H1 (cell line): ENCODE data around the gene MAP3K13. TPM values are rescaled to one million over a fixed set of nuclear protein-coding genes. Genes with fewer than 3 reads are reported as not detected.

Source experiments
- CTCF ChIA-PET: fragments of 300-600 bp; sonication (Branson Sonifier 250); formaldehyde crosslinking; loops from one replicate; lab custom pipeline; 2021; ENCODE audit not compliant: partially characterized antibody; lab: Charles Lee
- POLR2A ChIA-PET: fragments of 300-600 bp; sonication (Branson Sonifier 250); formaldehyde crosslinking; loops from one replicate; lab custom pipeline; 2021; ENCODE audit warnings: inconsistent platforms; ENCODE audit not compliant: partially characterized antibody; lab: Charles Lee
- DNase-seq, 2 experiments: peaks; one replicate each; pipeline versions ENCODE4 v3.0.0 to v3.0.0-alpha.2; 2010 to 2022; ENCODE audit warnings: low spot score in 2 of 2, low read depth in 1 of 2, mixed read lengths in 1 of 2
- FAIRE-seq: peaks from 2 replicates; lab custom pipeline; 2011; peaks lifted over from hg19 to GRCh38; lab: Jason Lieb, UNC
- H2AFZ ChIP-seq: 2 replicates; pipeline ENCODE4 v1.8.1; 2012; ENCODE audit warnings: low read length, inconsistent platforms
- H2AK5ac ChIP-seq: 2 replicates; pipeline ENCODE4 v1.6.1; 2013; ENCODE audit warnings: low read depth, low read length
- H2BK120ac ChIP-seq: replicated peaks from 2 replicates; pipeline ENCODE3; 2013; ENCODE audit warnings: low read depth, low read length, inconsistent platforms
- H2BK12ac ChIP-seq: 2 replicates; pipeline ENCODE4 v1.6.1; 2013; ENCODE audit warnings: low read depth, low read length
- H2BK15ac ChIP-seq: 2 replicates; pipeline ENCODE4 v1.6.1; 2013; ENCODE audit warnings: low read length
- H2BK20ac ChIP-seq: 2 replicates; pipeline ENCODE4 v1.6.1; 2013; ENCODE audit warnings: low read length
- H2BK5ac ChIP-seq: 2 replicates; pipeline ENCODE4 v1.6.1; 2013; ENCODE audit warnings: low read depth, low read length
- H3K14ac ChIP-seq: 2 replicates; pipeline ENCODE4 v1.6.1; 2013; ENCODE audit warnings: inconsistent platforms; ENCODE audit not compliant: insufficient read length
- H3K18ac ChIP-seq: 2 replicates; pipeline ENCODE4 v1.6.1; 2013; ENCODE audit warnings: low read length; ENCODE audit errors: extremely low read depth
- H3K23ac ChIP-seq: 2 replicates; pipeline ENCODE4 v1.6.1; 2013; ENCODE audit warnings: inconsistent platforms; ENCODE audit not compliant: insufficient read length
- H3K23me2 ChIP-seq: 2 replicates; pipeline ENCODE4 v1.6.1; 2013; ENCODE audit warnings: low read depth, low read length
- H3K27ac ChIP-seq: 2 replicates; pipeline ENCODE4 v1.6.1; 2011; ENCODE audit warnings: low read depth, low read length, inconsistent platforms
- H3K27me3 ChIP-seq, 4 experiments: replicated peaks in 1 of 4; 1 replicate in 1 of 4; 2 replicates in 3 of 4; pipeline versions ENCODE4 v1.6.1 to v1.8.1; 2011 to 2013; ENCODE audit warnings: low read length in 3 of 4, mild to moderate bottlenecking in 3 of 4, inconsistent platforms in 2 of 4, mixed read lengths in 2 of 4, moderate library complexity in 1 of 4; ENCODE audit not compliant: control insufficient read depth in 3 of 4, insufficient read depth in 3 of 4; ENCODE audit errors: extremely low read depth in 1 of 4
- H3K36me3 ChIP-seq, 4 experiments: 2 replicates each; pipeline versions ENCODE4 v1.6.1 to v1.8.1; 2011 to 2013; ENCODE audit warnings: mild to moderate bottlenecking in 4 of 4, low read length in 3 of 4, moderate library complexity in 2 of 4, control low read depth in 1 of 4, inconsistent platforms in 1 of 4; ENCODE audit not compliant: insufficient read depth in 4 of 4, control insufficient read depth in 2 of 4
- H3K4ac ChIP-seq: replicated peaks from 2 replicates; pipeline ENCODE3; 2013; ENCODE audit warnings: low read length, low read depth, mixed read lengths, inconsistent platforms; ENCODE audit not compliant: insufficient read length
- H3K4me1 ChIP-seq, 4 experiments: replicated peaks in 1 of 4; 1 replicate in 1 of 4; 2 replicates in 3 of 4; pipeline versions ENCODE4 v1.6.1 to v1.8.1; 2011 to 2013; ENCODE audit warnings: low read length in 3 of 4, inconsistent platforms in 2 of 4, mixed read lengths in 1 of 4; ENCODE audit not compliant: insufficient read depth in 4 of 4, control insufficient read depth in 3 of 4
- H3K4me2 ChIP-seq, 2 experiments: 2 replicates each; pipeline versions ENCODE4 v1.6.1 to v1.8.1; 2011 to 2013; ENCODE audit warnings: low read depth in 2 of 2, low read length in 2 of 2, control low read depth in 1 of 2, inconsistent platforms in 1 of 2, mild to moderate bottlenecking in 1 of 2; ENCODE audit not compliant: insufficient read depth in 1 of 2
- H3K4me3 ChIP-seq, 4 experiments: fragments of 200-600, 300-600 bp in 1 of 4; sonication (generic), shearing (Covaris generic), sonication (Bioruptor Twin) in 1 of 4; 2 replicates each; pipeline versions ENCODE4 v1.5.1 to v1.8.1; 2011 to 2016; ENCODE audit warnings: low read length in 4 of 4, low read depth in 3 of 4, control low read depth in 2 of 4, inconsistent platforms in 2 of 4, mild to moderate bottlenecking in 2 of 4, mixed read lengths in 1 of 4, moderate library complexity in 1 of 4; ENCODE audit not compliant: insufficient read depth in 2 of 4; ENCODE audit errors: extremely low read depth in 1 of 4
- H3K56ac ChIP-seq: replicated peaks from 2 replicates; pipeline ENCODE3; 2013; ENCODE audit warnings: low read depth, mild to moderate bottlenecking, mixed read lengths, low read length, inconsistent platforms; ENCODE audit not compliant: insufficient read length
- H3K79me1 ChIP-seq: 2 replicates; pipeline ENCODE4 v1.6.1; 2013; ENCODE audit warnings: low read depth, low read length, control low read depth
- H3K79me2 ChIP-seq, 2 experiments: 2 replicates each; pipeline versions ENCODE4 v1.6.1 to v1.8.1; 2012 to 2013; ENCODE audit warnings: low read length in 2 of 2, mild to moderate bottlenecking in 2 of 2, inconsistent platforms in 1 of 2; ENCODE audit not compliant: insufficient read depth in 2 of 2, control insufficient read depth in 1 of 2
- H3K9ac ChIP-seq, 4 experiments: replicated peaks in 1 of 4; 1 replicate in 1 of 4; 2 replicates in 3 of 4; pipeline versions ENCODE4 v1.6.1 to v1.8.1; 2011 to 2013; ENCODE audit warnings: low read depth in 3 of 4, low read length in 3 of 4, control low read depth in 2 of 4, mild to moderate bottlenecking in 2 of 4, moderate library complexity in 2 of 4, inconsistent platforms in 1 of 4; ENCODE audit errors: extremely low read depth in 1 of 4
- H3K9me3 ChIP-seq, 2 experiments: 2 replicates each; pipeline versions ENCODE4 v1.6.1 to v1.8.1; 2012 to 2013; ENCODE audit warnings: mild to moderate bottlenecking in 2 of 2, moderate library complexity in 2 of 2, control low read depth in 1 of 2, inconsistent platforms in 1 of 2, low read depth in 1 of 2, low read length in 1 of 2, mixed read lengths in 1 of 2; ENCODE audit not compliant: insufficient read depth in 2 of 2
- H4K20me1 ChIP-seq, 2 experiments: replicated peaks in 1 of 2; 2 replicates each; pipeline versions ENCODE3 to v1.8.1; 2011 to 2013; ENCODE audit warnings: inconsistent platforms in 2 of 2, low read length in 2 of 2, mild to moderate bottlenecking in 1 of 2; ENCODE audit not compliant: insufficient read depth in 2 of 2, control insufficient read depth in 1 of 2
- H4K5ac ChIP-seq: 2 replicates; pipeline ENCODE4 v1.6.1; 2013; ENCODE audit warnings: low read length, low read depth, mixed read lengths, inconsistent platforms; ENCODE audit not compliant: insufficient read length
- H4K8ac ChIP-seq: 2 replicates; pipeline ENCODE4 v1.8.0; 2013; ENCODE audit warnings: mild to moderate bottlenecking, moderate library complexity, low read length, inconsistent platforms; ENCODE audit not compliant: insufficient read depth; ENCODE audit errors: extremely low read depth
- H4K91ac ChIP-seq: replicated peaks from 2 replicates; pipeline ENCODE3; 2013; ENCODE audit warnings: low read length, mixed read lengths, inconsistent platforms; ENCODE audit not compliant: insufficient read length
- BCL11A ChIP-seq, 2 experiments: IDR thresholded peaks; one replicate each; pipeline ENCODE4 v1.6.1; 2011; ENCODE audit warnings: low read depth in 2 of 2, low read length in 2 of 2, mild to moderate bottlenecking in 2 of 2
- CBX5 ChIP-seq: fragments of 300-800, 300-1000 bp; sonication (generic); IDR thresholded peaks from 2 replicates; pipeline ENCODE4 v1.7.1; 2016; ENCODE audit warnings: antibody characterized with exemption, low read length, low read depth
- CEBPB ChIP-seq: IDR thresholded peaks from 2 replicates; pipeline ENCODE4 v1.6.1; 2012; ENCODE audit warnings: low read depth, low read length
- CREB1 ChIP-seq: IDR thresholded peaks from 2 replicates; pipeline ENCODE4 v1.6.1; 2012; ENCODE audit warnings: inconsistent platforms
- CTBP2 ChIP-seq: IDR thresholded peaks from 2 replicates; pipeline ENCODE4 v1.7.0; 2011; ENCODE audit warnings: borderline replicate concordance, mild to moderate bottlenecking, moderate library complexity, mixed read lengths, low read length; ENCODE audit not compliant: insufficient read depth, insufficient read length
- GTF2F1 ChIP-seq: IDR thresholded peaks from 2 replicates; pipeline ENCODE4 v1.6.1; 2012; ENCODE audit warnings: low read depth, low read length, improper control_type of control experiment, borderline replicate concordance
- KDM4A ChIP-seq: IDR thresholded peaks from one replicate; pipeline ENCODE4 v1.7.1; 2012; ENCODE audit warnings: low read depth, mild to moderate bottlenecking, moderate library complexity, low read length, inconsistent platforms; ENCODE audit not compliant: severe bottlenecking
- PHF8 ChIP-seq: fragments of 200-600 bp; sonication (generic); conservative IDR thresholded peaks from 2 replicates; pipeline ENCODE4 v1.7.1; 2012; ENCODE audit warnings: low read depth, mild to moderate bottlenecking, inconsistent platforms, low read length, moderate library complexity
- RBBP5 ChIP-seq: IDR thresholded peaks from 2 replicates; pipeline ENCODE4 v1.7.1; 2012; ENCODE audit warnings: low read depth, mild to moderate bottlenecking, inconsistent platforms, low read length, moderate library complexity, borderline replicate concordance
- RNF2 ChIP-seq: fragments of 200-900, 300-1000 bp; sonication (generic); IDR thresholded peaks from 2 replicates; pipeline ENCODE4 v1.7.1; 2016; ENCODE audit warnings: borderline replicate concordance, low read depth, mild to moderate bottlenecking, antibody characterized with exemption, low read length; ENCODE audit not compliant: poor library complexity, severe bottlenecking; ENCODE audit errors: missing control alignments
- SIN3A ChIP-seq, 2 experiments: IDR thresholded peaks in 1 of 2; conservative IDR thresholded peaks in 1 of 2; 2 replicates each; pipeline ENCODE4 v1.6.1; 2011 to 2012; ENCODE audit warnings: low read length in 2 of 2, improper control_type of control experiment in 1 of 2, low read depth in 1 of 2, mild to moderate bottlenecking in 1 of 2
- SIRT6 ChIP-seq: IDR thresholded peaks from one replicate; pipeline ENCODE4 v1.7.1; 2012; ENCODE audit warnings: low read length, inconsistent platforms
- ZNF274 ChIP-seq: IDR thresholded peaks from 2 replicates; pipeline ENCODE4 v1.7.0; 2012; ENCODE audit warnings: low read length, borderline replicate concordance; ENCODE audit errors: extremely low read depth
- WGBS, 2 experiments: shearing (Covaris generic) in 1 of 2; methylation state at CpG; one replicate each; pipeline versions ENCODE4 v1.1.6 to v1.1.7; 2013 to 2015; ENCODE audit warnings: low lambda C conversion rate in 2 of 2, mixed read lengths in 2 of 2, inconsistent platforms in 1 of 2, low coverage in 1 of 2, missing lambda C conversion rate in 1 of 2; ENCODE audit not compliant: insufficient replicate concordance in 2 of 2, insufficient coverage in 1 of 2, insufficient read length in 1 of 2; ENCODE audit errors: extremely low coverage in 1 of 2, missing lambda C conversion rate in 1 of 2; 5-methylcytosine and 5-hydroxymethylcytosine counted together
- polyA plus RNA-seq, 7 experiments: library from polyadenylated mRNA; depleted of rRNA in 3 of 7; stranded (reverse) in 5 of 7; unstranded in 2 of 7; fragments of >200 nt in 5 of 7; fragments of 200-250 nt in 2 of 7; gene quantifications; 1 replicate in 5 of 7; 2 replicates in 1 of 7; 4 replicates in 1 of 7; pipeline versions ENCODE4 v1.2.1 to v1.2.3, GENCODE V29; 2011 to 2013; ENCODE audit warnings: missing spikeins in 2 of 7, mixed read lengths in 2 of 7
- total RNA-seq: library from RNA; stranded (reverse); fragmentation: NEBNext Ultra II Directional; extraction: Animal tissue kit (Norgen Biotek cat#: 25700); gene quantifications from 2 replicates; pipeline ENCODE4 v1.2.1, GENCODE V29; 2021

Gene MAP3K13
- total and polyA plus RNA-seq, 2 of the 8 experiments (the other 6 are each of a cell fraction or from before 2014, with no cell fraction given), result 6.8 to 17.9 TPM

DNA sequence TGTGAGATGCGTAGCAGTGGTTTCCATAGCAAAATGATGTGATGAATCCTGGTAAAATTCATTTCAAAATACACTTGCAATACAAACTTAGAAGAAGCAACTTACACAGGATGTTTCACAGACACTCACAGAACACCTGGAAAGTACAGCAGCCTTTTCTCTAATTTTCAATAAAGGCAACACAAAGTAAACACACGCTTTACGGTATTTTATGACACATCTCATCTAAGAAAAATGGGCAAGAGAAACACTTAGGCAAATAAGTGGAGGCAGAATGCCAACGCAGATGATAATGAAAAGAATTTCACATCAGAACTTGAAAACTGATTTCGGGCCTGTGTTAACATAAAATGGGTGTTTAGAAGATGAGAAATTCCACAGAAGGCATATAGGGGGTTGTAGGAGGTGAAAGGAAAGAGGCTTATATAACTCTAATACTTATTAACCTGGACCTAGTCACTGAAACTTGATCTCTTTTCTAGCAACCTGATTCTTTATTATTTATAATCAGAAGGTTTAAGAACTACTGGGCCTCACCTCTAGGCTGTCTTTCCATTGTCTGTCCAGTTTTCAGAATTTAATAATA lies 25.6 kb upstream of the MAP3K13 start:
- H4K20me1 ChIP-seq, result no peaks in the 10 kb centered on the region
- H3K4ac ChIP-seq, result no peak overlapping the region
- H3K14ac ChIP-seq, result no peak overlapping the region
- H3K23ac ChIP-seq, result no peak overlapping the region
- no peaks in the 10 kb centered on the region for H3K27me3 ChIP-seq
- H3K4me1 ChIP-seq, result no peaks in the 10 kb centered on the region
- WGBS, 2 experiments, result 89% methylated on average over 5 of the region's 5 CpGs; no CpG with 5 or more reads in 1 of the 2 experiments
- H2BK5ac ChIP-seq, result no peak overlapping the region
- H2BK15ac ChIP-seq, result no peak overlapping the region
- H3K27ac ChIP-seq, result no peak overlapping the region
- no peak overlapping the region for H2BK120ac ChIP-seq
- H3K9ac ChIP-seq, result no peak overlapping the region
- FAIRE-seq (no peak), DNase-seq (no peak)
- H3K56ac ChIP-seq, result no peak overlapping the region
- H3K4me3 ChIP-seq, result no peak overlapping the region
- H3K79me2 ChIP-seq, result no peaks in the 10 kb centered on the region
- H4K8ac ChIP-seq, result no peak overlapping the region
- H3K4me2 ChIP-seq, result no peak overlapping the region
- H3K36me3 ChIP-seq, result no peaks in the 10 kb centered on the region
- no peak overlapping the region for H2AK5ac ChIP-seq
- ChIA-PET POLR2A (no interaction called here), CTCF (interaction anchor here (2.4 kb wide), 1 partner anchor 17 kb away, joined by 10 read pairs; no protein-coding TSS in a partner anchor)
- no peak overlapping the region for H4K5ac ChIP-seq
- no peak overlapping the region for H2AFZ ChIP-seq
- no peak overlapping the region for H2BK20ac ChIP-seq
- H3K18ac ChIP-seq, result no peak overlapping the region
- no peak overlapping the region for H4K91ac ChIP-seq
- no peaks in the 10 kb centered on the region for H3K79me1 ChIP-seq
- H3K23me2 ChIP-seq, result no peaks in the 10 kb centered on the region
- no peaks in the 10 kb centered on the region for H3K9me3 ChIP-seq
- no peak overlapping the region for H2BK12ac ChIP-seq
- no peak for TF ChIP-seq SIRT6
- no peak for TF ChIP-seq CTBP2
- TF ChIP-seq KDM4A, result no peak
- no peak for TF ChIP-seq ZNF274
- no peak for TF ChIP-seq RBBP5
- no peak for TF ChIP-seq RNF2
- no peak for TF ChIP-seq CBX5
- TF ChIP-seq SIN3A (conservative IDR thresholded peaks at IDR 0.05 in 1 of 2, IDR thresholded peaks at IDR 0.05 in 1 of 2; ENCODE audit: low read depth in 1 of 2, low read length in 2 of 2), result no peak
- TF ChIP-seq CREB1, result no peak
- no peak for TF ChIP-seq GTF2F1
- no peak for TF ChIP-seq PHF8
- TF ChIP-seq BCL11A (IDR thresholded peaks at IDR 0.05; ENCODE audit: low read depth in 2 of 2, low read length in 2 of 2), result no peak
- TF ChIP-seq CEBPB, result no peak
